ENCODE data around the gene ARHGAP18. TPM values are rescaled to one million over a fixed set of nuclear protein-coding genes. Genes with fewer than 3 reads are reported as not detected.
A peak's percentile ranks its signal among the peaks of the same experiment; 100 is the strongest.

ARHGAP18 gene
- total and polyA plus RNA-seq, 2 of the 13 experiments (the other 11 are each of a cell fraction or from before 2014, with no cell fraction given) = 58.2 to 115 TPM

DNA sequence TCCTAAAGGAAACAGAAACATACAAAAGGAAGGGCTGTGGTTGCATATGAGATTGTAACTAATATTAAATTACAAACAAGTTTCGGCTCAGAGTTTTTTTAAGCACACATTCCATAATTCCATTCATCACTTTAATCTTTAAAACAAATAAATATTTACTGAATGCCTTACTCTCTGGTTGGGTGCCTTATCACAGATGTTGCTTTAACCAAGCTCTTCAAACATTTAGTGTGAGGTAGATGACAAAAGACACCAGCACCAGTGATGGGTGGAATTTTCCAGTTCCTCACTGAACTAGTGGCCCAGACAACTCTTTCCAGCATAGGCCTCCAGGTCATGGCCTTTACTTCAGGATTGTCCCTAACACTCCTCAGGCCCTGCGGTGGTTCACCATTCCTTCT, 58.7 kb downstream of the ARHGAP18 start (continued):
- TF ChIP-seq ZNF354B (CRISPR knock-in tag; IDR thresholded peaks at IDR 0.05) = no peak
- peak; percentile 27; the same call in 1 of the 2 replicates for TF ChIP-seq SAP130 (CRISPR knock-in tag; IDR thresholded peaks at IDR 0.05; ENCODE audit: low read depth)
- no peak for TF ChIP-seq ZNF839 (CRISPR knock-in tag; IDR thresholded peaks at IDR 0.05; ENCODE audit: borderline replicate concordance)
- no peak for TF ChIP-seq ZNF34 (CRISPR knock-in tag; IDR thresholded peaks at IDR 0.05; ENCODE audit: borderline replicate concordance)

DNA sequence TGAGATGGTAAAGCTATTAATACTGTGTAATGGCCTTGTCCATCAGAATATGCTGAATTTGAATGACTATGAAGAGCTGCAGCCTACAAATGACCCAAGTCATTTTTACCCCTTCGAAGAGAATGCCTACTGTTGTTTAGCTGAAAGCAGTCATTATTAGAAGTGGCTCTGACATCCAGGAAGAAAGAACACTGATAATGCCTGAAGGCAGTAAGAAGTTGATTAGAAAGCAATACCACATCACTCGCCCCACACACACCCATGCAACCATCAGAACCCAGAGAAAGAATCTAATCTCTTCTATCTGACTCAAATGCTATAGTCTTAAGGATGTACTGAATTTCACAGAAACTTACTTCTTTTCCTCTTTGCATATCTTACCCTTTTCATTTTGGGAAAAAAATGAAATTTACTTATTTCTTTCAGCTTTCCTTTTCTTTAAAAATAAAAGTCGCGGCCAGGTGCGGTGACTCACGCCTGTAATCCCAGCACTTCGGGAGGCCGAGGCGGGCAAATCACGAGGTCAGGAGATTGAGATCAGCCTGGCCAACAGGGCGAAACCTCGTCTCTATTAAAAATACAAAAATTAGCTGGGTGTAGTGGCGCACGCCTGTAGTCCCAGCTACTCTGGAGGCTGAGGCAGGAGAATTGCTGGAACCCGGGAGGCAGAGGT, 61.0 kb downstream of the ARHGAP18 start:
- CTCF ChIA-PET (ENCODE audit: low intra/inter-chr PET ratio, low total read pairs) = no interaction called here
- H3K4me3 ChIP-seq (replicated peaks in 1 of 3; ENCODE audit: insufficient read depth in 1 of 3, low read depth in 2 of 3, low read length in 3 of 3) = no peak overlapping the region
- H3K27ac ChIP-seq (ENCODE audit: extremely low read length, insufficient read depth, low read length) = no peak overlapping the region
- H3K27me3 ChIP-seq (ENCODE audit: control insufficient read depth in 1 of 2, insufficient read depth in 2 of 2, low read length in 2 of 2) = no peaks in the 10 kb centered on the region
- in situ Hi-C loops (cut with HindIII; ENCODE audit: extremely low pct_ligation_motif_present, low pct_unique_long_range_greater_than_20kb) = no loop called here
- H3K9ac ChIP-seq (ENCODE audit: insufficient read depth, low read depth, low read length) = no peak overlapping the region
- WGBS (ENCODE audit: low lambda C conversion rate) = 95% methylated on average over 15 of the region's 15 CpGs
- intact Hi-C loops (cut with micrococcal nuclease; ENCODE audit: unreplicated experiment) = loop anchor here (5.0 kb wide), 1 partner anchor 33 kb away; no protein-coding TSS in a partner anchor
- peaks cover 94% of the 10 kb centered on the region for H3K79me2 ChIP-seq (ENCODE audit: insufficient read depth, low read length)
- H3K36me3 ChIP-seq (replicated peaks in 1 of 2; ENCODE audit: control insufficient read depth in 1 of 2, insufficient read depth in 2 of 2, low read length in 2 of 2) = peaks cover 3 to 4% of the 10 kb centered on the region in 2 experiments; a peak in 1 of 5 replicates
- no peak overlapping the region for H3K4me2 ChIP-seq (ENCODE audit: low read depth, low read length)
- BruUV-seq (replicated peaks) = no TSS peak
- ATAC-seq (no peak), FAIRE-seq (no peak), DNase-seq (ENCODE audit: low spot score) (no peak)
- POLR2A ChIA-PET = no interaction called here
- no peaks in the 10 kb centered on the region for H4K20me1 ChIP-seq (ENCODE audit: insufficient read depth, low read length)
- no peak overlapping the region for H2AFZ ChIP-seq (ENCODE audit: low read length)
- no peaks in the 10 kb centered on the region for H3K9me3 ChIP-seq (ENCODE audit: low read length)
- peaks cover 97% of the 10 kb centered on the region for H3K4me1 ChIP-seq (ENCODE audit: insufficient read depth, low read length)
- no peak for TF ChIP-seq ZNF24 (IDR thresholded peaks at IDR 0.05)
- no peak for TF ChIP-seq PHF21A (CRISPR knock-in tag; IDR thresholded peaks at IDR 0.05)
- TF ChIP-seq EEA1 (CRISPR knock-in tag; IDR thresholded peaks at IDR 0.05; ENCODE audit: borderline replicate concordance) = no peak
- no peak for TF ChIP-seq ZNF326 (CRISPR knock-in tag; IDR thresholded peaks at IDR 0.05; ENCODE audit: borderline replicate concordance)
- no peak for TF ChIP-seq SALL2 (CRISPR knock-in tag; IDR thresholded peaks at IDR 0.05)
- TF ChIP-seq, protein P1, sequence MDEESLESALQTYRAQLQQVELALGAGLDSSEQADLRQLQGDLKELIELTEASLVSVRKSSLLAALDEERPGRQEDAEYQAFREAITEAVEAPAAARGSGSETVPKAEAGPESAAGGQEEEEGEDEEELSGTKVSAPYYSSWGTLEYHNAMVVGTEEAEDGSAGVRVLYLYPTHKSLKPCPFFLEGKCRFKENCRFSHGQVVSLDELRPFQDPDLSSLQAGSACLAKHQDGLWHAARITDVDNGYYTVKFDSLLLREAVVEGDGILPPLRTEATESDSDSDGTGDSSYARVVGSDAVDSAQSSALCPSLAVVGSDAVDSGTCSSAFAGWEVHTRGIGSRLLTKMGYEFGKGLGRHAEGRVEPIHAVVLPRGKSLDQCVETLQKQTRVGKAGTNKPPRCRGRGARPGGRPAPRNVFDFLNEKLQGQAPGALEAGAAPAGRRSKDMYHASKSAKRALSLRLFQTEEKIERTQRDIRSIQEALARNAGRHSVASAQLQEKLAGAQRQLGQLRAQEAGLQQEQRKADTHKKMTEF (CRISPR knock-in tag; IDR thresholded peaks at IDR 0.05) = no peak
- TF ChIP-seq SP1 (IDR thresholded peaks at IDR 0.05) = no peak
- TF ChIP-seq SP1 (CRISPR knock-in tag; IDR thresholded peaks at IDR 0.05) = no peak
- TF ChIP-seq, protein P2, sequence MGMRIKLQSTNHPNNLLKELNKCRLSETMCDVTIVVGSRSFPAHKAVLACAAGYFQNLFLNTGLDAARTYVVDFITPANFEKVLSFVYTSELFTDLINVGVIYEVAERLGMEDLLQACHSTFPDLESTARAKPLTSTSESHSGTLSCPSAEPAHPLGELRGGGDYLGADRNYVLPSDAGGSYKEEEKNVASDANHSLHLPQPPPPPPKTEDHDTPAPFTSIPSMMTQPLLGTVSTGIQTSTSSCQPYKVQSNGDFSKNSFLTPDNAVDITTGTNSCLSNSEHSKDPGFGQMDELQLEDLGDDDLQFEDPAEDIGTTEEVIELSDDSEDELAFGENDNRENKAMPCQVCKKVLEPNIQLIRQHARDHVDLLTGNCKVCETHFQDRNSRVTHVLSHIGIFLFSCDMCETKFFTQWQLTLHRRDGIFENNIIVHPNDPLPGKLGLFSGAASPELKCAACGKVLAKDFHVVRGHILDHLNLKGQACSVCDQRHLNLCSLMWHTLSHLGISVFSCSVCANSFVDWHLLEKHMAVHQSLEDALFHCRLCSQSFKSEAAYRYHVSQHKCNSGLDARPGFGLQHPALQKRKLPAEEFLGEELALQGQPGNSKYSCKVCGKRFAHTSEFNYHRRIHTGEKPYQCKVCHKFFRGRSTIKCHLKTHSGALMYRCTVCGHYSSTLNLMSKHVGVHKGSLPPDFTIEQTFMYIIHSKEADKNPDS (CRISPR knock-in tag; IDR thresholded peaks at IDR 0.05) = no peak
- TF ChIP-seq ZNF792 (CRISPR knock-in tag; IDR thresholded peaks at IDR 0.05) = no peak
- TF ChIP-seq ZSCAN29 (CRISPR knock-in tag; conservative IDR thresholded peaks at IDR 0.05) = no peak
- no peak for TF ChIP-seq ZFP36L1 (CRISPR knock-in tag; IDR thresholded peaks at IDR 0.05)
- TF ChIP-seq, protein P3, sequence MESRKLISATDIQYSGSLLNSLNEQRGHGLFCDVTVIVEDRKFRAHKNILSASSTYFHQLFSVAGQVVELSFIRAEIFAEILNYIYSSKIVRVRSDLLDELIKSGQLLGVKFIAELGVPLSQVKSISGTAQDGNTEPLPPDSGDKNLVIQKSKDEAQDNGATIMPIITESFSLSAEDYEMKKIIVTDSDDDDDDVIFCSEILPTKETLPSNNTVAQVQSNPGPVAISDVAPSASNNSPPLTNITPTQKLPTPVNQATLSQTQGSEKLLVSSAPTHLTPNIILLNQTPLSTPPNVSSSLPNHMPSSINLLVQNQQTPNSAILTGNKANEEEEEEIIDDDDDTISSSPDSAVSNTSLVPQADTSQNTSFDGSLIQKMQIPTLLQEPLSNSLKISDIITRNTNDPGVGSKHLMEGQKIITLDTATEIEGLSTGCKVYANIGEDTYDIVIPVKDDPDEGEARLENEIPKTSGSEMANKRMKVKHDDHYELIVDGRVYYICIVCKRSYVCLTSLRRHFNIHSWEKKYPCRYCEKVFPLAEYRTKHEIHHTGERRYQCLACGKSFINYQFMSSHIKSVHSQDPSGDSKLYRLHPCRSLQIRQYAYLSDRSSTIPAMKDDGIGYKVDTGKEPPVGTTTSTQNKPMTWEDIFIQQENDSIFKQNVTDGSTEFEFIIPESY (CRISPR knock-in tag; IDR thresholded peaks at IDR 0.05) = no peak
- TF ChIP-seq, protein P4, sequence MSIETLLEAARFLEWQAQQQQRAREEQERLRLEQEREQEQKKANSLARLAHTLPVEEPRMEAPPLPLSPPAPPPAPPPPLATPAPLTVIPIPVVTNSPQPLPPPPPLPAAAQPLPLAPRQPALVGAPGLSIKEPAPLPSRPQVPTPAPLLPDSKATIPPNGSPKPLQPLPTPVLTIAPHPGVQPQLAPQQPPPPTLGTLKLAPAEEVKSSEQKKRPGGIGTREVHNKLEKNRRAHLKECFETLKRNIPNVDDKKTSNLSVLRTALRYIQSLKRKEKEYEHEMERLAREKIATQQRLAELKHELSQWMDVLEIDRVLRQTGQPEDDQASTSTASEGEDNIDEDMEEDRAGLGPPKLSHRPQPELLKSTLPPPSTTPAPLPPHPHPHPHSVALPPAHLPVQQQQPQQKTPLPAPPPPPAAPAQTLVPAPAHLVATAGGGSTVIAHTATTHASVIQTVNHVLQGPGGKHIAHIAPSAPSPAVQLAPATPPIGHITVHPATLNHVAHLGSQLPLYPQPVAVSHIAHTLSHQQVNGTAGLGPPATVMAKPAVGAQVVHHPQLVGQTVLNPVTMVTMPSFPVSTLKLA (IDR thresholded peaks at IDR 0.05) = no peak
